Activated CD4-positive, alpha-beta T cell treated with anti-CD3 and anti-CD28 coated beads, Interleukin-2, amount 50 U/mL, for 48 hours (primary cell): ENCODE measurements around the gene ALDH7A1.
"Not testable (repeated sequence)": the region's sequence is repeated elsewhere in the genome, so short reads cannot be mapped to it uniquely, and the experiment has no call there.

Experiments
- DNase-seq, 2 experiments: peaks; one replicate each; pipeline ENCODE4 v3.0.0-alpha.2; 2020

Gene ALDH7A1

DNA sequence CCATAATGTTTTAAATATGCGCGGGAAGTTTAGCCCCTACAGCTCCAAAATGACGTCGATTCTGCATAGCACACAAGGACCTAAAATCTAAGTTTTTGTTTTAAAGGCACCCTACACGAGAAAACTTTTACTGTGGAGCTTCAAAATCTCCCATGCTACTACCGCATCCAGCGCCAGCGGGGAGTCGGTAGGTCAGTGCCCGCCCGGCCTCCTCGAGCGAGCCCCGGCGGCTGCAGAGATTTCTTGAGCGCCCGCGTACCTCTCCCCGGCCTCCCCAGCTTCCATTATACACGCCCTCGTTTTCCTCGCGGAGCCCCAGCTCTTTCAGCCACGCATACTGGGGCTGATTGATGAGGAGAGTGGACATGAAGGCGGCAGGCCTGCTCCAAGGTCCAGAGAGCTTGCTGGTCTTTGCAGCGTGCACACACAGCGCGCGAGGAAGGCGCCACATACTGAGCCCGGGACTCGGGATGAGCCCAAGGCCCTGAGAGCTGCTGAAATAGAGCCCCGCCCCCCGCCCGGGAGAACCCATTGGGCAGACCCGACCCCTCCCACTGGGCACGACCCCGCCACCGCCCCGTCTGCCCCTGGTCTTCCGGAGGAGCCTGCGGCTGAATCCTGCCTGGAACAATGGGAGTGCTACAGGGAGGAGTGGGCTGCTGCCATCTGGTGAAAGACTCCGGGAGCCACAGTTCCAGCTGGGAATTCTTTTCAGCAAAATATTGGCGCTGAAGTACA is at the start of gene ALDH7A1:
ALDH7A1 (minus strand) TSS at position 472 of the 738 bp plus-strand sequence; CDS start at position 451, 21 bp downstream.
- peak; percentile 55 to 68 for DNase-seq

DNA sequence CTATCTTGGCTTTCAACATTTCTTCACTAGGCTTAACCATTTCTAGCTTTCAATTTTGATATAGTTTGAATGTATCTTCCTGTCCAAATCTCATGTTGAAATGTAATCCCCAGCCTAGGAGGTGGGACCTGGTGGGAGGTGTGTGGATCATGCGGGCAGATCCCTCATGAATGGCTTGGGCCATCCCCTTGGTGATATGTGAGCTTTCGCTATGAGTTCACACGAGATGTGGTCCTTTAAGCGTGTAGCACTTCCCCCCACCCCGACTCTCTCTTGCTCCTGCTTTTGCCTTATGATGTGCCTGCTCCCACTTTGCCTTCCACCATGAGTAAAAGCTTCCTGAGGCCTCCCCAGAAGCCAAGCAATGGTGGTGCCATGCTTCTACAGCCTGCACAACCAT is 46.4 kb upstream of the ALDH7A1 start:
- no peak for DNase-seq

DNA sequence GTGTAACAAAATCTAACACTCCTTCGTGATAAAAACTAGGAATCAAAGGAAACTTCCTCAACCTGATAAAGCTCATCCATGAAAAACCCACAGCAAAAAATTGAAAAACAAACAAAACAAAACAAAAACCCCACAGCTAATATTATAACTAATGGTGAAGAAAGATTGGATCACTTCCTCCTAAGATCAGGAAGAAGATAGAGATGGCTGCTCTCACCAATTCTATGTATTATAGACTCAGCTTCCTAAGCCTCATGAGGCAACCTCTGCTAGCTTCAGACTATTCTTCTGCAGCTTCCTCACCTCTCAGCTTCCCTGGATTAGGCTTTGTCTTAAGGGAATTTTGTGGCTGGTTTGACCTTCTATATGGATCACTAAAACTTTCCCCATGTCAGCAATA is 45.8 kb upstream of the ALDH7A1 start:
- no peak for DNase-seq

DNA sequence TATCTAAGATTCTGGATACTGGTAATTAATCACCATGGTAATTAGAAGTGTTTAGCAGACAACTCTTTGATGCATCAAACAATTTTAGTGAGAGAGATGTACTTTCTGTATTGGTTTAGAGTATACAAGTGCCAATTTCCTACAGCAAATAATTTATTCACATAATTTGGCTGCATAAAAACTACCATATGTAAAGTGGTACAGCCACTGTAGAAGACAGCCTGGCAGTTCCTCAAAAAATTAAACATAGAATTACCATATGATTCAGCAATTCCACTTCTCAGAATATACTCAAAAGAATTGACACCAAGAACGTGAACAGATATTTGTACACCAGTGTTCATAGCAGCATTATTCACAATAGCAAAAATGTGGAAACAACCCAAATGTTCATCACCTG is 41.9 kb upstream of the ALDH7A1 start:
- DNase-seq: no peak

DNA sequence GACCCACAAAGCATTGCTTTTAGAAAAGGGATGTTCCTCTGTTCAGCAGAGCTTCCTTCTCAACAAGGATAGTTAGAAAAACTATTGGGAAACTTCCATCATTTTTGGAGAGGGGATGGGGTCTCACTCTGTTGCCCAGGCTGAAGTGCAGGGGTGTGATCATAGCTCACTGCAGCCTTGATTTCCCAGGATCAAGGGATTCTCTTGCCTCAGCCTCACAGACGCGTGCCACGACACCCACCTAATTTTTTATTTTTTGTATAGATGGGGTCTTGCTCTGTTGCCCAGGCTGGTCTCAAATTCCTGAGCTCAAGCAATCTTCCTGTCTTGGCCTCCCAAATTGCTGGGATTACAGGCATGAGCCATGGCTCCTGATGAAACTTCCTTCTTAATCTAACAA is 40.6 kb upstream of the ALDH7A1 start:
- no peak for DNase-seq

DNA sequence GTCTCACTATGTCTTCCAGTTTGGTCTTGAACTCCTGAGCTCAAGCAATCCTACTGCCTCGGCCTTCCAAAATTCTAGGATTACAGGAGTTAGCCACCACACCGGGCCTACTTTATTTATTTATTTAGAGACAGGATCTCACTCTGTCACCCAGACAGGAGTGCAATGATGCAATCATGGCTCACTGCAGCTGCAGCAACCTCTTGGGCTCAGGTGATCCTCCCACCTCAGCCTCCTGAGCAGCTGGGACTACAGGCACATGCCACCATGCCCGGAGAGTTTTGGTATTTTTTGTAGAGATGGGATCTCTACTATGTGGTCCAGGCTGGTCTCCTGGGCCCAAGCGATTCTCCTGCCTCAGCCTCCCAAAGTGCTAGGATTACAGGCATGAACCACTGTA is 38.5 kb upstream of the ALDH7A1 start:
- no peak for DNase-seq

DNA sequence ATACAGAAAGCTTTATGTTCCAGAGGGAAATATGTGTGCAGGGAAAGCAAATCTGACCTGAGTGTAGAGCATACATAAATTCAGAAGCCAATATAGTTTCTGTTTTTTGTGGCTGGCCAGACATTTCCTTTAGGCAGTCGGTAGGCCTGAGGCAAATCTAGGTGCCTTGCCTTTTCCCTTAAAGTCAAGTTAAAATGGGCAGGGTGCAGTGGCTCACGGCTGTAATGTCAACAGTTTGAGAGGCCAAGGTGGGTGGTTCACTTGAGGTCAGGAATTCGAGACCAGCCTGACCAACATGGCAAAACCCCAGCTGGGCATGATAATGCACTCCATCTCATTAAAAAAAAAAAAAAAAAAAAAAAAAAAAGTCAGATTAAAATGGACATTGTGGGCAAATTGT is 36.9 kb upstream of the ALDH7A1 start:
- no peak for DNase-seq

DNA sequence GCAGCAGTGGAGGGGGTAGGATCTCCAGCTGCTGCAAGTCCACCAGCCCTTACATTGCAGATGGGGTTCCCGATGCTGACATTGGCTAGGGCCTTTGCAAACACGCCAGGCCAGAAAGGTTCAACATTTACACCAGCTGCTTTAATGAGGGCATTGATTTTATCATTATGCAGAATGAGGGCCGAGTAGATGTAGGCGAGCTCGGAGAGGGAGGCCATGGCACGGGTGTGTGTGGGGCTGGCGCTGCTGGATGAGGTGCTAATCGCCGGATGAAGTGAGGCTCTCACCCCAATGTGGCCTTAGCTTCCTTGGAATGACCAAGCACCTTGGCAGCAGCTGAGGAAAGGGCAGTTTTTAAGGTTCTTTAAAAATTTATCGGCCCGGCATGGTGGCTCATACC is 33.1 kb upstream of the ALDH7A1 start:
- DNase-seq: no peak

DNA sequence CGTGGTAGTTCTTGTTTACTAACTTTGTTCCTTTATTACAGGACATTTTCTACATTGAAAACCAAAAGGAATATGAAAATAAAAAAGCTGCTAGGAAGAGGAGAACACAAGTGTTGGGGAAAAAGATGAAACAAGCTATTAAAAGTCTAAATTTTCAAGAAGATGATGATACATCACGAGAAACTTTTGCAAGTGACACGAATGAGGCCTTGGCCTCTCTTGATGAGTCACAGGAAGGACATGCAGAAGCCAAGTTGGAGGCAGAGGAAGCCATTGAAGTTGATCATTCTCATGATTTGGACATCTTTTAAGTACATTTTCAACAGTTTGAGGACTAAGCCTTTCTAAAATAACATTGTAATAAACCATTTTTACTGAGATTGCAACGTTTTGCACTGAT is 29.5 kb upstream of the ALDH7A1 start:
- no peak for DNase-seq

DNA sequence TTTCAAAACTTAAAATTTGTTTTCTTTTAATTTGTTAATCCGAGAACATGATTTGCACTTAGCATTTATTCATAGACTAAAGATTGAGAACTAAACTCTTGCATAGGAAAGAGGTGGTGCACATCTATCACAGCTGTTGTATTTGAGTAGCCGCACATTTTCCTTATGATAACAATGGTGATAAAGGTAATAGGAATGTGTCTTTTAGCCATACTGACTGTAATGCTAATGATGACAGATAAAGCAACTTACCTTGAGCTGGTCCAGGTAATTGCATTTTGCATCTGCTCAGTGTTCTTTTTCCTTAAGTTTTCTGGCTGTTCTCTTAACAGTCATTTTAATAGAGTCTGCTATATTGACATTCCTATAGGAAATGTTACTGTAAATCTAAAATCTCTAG is 24.8 kb upstream of the ALDH7A1 start:
- DNase-seq: no peak

DNA sequence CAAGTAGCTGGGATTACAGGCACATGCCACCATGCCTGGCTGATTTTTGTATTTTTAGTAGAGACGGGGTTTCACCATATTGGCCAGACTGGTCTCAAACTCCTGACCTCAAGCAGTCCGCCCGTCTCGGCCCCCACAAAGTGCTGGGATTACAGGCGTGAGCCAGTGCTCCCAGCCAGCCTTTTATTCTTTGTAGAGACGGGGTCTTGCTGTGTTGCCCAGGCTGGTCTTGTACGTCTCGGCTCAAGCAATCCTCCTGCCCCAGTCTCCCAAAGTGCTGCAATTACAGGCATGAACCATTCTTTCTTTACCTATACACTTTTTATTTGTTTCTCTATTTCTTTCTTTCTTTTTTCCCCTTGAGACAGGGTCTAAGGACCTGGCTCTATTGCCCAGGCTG is 22.6 kb upstream of the ALDH7A1 start:
- DNase-seq: not testable (repeated sequence)

DNA sequence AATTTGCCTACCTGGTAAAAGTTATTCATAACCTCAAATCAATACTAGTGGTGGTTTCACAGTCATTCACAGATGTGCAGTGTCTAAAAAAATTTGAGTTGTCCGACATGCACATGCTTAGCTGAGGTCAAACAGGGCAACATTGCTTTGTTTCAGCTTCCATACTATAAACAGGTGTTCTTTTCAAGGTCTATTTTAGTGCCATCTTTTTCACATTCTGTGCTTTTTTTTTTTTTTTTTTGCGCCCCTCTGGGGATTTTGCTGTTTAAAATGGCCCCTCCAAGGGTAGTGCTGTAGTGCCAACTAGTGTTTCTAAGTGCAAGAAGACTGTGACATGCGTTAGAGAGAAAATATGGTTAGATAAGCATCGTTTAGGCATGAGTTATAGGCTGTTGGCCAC is 20.3 kb upstream of the ALDH7A1 start:
- DNase-seq: no peak

DNA sequence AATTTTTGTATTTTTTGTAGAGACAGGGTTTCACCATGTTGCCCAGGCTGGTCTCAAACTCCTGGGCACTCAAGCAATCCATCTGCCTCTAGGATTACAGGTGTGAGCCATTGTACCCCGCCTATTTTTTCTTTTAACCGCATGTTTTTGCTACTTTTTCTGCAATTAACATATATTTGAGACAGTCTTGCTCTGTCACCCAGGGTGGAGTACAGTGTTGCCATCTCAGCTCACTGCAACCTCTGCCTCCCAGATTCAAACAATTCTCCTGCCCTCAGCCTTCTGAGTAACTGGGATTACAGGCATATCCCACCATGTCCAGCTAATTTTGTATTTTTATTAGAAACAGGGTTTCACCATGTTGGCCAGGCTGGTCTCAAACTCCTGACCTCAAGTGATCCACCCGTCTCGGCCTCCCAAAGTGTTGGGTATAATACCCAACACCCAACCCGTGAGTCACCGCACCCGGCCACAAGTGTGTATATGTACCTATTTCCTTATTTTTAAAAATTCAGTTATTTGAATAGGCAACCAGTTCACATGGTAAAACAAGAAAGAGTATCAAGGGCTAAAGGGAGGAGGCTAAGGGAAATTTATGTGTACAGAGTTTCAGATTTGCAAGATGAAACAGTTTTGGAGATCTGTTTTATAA is 19.0 kb upstream of the ALDH7A1 start:
- no peak for DNase-seq

DNA sequence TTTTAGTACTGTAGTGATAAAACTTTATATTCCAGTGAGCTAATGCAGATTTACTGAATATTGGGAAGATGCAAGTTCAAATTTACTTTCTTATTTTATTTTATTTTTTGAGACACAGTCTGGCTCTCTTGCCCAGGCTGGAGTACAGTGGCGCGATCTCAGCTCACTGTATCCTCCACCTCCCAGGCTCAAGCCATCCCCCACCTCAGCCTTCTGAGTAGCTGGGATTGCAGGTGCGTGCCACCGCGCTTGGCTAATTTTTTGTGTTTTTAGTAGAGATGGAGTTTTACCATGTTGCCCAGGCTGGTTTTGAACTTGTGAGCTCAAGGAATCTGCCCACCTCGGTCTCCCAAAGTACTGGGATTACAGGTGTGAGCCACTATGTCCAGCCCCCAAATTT is 15.6 kb upstream of the ALDH7A1 start:
- no peak for DNase-seq

DNA sequence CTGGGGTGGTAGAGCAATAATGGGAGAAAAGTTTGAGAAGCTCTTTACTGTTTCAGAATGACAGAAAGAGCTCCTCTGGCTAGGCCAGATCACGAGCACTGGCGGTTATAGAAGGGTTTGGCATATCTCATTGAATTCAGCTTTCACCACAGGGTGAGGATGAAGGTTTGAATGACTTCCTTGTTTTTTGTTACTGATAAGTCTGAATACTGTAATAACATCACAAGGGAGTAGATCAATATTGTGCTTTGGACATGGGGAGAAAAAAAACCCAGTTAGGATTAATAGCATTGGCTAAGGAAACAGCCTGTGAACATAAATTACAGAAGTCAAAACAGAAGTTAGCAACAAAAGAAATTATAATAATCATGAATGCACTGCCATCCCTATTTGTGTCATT is 15.1 kb upstream of the ALDH7A1 start:
- no peak for DNase-seq

DNA sequence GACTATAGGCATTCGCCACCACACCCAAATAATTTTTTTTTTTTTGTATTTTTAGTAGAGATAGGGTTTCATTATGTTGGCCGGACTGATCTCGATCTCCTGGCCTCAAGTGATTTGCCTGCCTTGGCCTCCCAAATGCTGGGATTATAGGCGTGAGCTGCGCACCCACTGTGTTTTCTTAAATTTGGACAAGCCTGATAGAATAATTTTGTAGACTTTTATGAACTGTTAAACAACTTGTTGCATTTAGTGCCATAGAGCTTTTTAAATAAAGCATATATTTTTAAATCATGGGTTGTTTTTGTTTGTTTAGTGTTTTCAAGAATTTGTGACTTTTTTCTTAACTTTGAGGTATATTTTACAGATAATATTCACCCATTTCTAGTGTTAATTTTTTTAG is 10.5 kb upstream of the ALDH7A1 start:
- DNase-seq: no peak

DNA sequence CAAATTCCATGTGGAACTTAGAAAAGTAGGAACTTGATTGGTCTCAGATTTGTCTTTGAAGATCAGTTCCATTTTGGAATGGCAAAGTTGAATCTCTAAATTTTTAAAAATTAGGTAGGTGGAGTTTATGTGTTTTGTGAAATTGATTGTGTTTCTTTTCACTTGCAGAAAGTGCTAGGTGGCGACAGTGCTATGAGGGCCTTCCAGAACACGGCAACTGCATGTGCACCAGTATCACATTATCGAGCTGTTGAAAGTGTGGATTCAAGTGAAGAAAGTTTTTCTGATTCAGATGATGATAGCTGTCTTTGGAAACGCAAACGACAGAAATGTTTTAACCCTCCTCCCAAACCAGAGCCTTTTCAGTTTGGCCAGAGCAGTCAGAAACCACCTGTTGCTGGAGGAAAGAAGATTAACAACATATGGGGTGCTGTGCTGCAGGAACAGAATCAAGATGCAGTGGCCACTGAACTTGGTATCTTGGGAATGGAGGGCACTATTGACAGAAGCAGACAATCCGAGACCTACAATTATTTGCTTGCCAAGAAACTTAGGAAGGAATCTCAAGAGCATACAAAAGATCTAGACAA is 8.5 kb upstream of the ALDH7A1 start:
- DNase-seq: no peak

DNA sequence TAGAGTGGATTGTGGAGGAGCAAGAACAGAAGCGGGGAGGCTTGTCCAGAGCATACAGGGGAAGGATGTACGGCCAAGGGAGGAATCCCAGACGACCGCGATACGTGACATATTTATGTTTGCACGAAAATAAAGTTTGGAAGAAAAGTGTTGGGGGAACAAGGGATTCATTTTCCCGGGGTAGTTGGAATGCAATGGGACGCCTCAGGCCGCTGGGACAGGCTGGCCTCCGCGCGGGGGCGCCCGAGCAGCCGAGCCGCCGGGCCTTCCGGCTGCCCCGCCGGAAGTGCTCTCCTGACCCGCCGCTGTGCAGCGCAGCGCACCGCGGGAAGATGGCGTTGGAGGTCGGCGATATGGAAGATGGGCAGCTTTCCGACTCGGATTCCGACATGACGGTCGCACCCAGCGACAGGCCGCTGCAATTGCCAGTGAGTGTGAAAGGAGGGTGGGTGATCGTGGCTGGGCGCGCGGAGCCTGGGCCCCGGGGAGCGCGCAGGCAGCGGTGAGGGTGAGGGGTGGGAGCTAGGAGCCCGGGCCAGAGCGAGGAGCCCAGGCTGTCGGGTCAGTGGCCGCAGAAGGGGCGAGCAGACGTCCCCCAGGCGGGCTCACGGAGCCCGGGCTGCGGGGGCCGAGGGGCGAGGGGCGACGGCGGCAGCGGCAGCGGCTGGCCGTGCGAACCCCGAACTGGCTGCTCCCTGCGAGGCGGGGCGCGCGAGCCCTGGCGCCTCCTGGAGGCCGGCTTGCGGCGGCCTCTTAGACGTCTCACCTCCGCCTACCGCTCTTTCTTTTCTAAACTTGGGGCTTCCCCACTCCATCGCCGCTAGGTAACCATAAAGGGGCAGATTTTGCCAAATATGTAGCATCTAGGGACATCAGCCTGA is 5.9 kb upstream of the ALDH7A1 start, which contains the start of gene PHAX:
PHAX (plus strand) TSS at position 317 of the 881 bp plus-strand sequence; CDS start at position 333, 16 bp downstream.
- peak; percentile 73 to 78 for DNase-seq

DNA sequence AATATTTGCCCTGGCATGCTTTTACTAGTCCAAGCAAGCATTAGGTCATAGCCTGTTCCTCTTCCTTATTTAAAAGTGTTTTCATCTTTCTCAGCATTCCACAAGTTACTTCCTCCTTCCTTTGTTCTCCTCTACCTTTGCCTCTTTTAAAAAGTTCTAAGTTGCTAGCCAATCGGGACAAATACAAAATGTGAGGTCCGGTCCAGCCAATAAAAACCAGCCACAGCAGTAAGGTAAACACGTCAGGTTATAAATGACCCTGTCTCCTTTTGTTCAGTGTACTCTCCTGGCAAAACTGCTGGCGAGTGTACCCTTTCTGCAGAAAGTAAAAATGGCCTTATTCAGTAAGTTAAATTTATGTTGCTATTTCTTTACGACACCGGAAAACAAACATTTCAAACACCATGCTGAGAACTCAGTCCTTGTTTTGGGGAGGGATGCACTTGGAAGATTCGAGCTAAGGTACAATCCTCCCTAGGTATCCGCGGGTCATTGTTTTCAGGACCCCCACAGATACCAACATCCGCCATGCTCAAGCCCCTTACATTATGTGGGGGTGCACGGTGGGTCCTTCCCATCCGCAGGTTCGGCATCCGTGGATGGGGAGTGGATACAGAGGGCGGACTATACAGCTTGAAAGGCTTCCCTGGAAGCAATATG is 5.1 kb upstream of the ALDH7A1 start:
- not testable (repeated sequence) for DNase-seq

DNA sequence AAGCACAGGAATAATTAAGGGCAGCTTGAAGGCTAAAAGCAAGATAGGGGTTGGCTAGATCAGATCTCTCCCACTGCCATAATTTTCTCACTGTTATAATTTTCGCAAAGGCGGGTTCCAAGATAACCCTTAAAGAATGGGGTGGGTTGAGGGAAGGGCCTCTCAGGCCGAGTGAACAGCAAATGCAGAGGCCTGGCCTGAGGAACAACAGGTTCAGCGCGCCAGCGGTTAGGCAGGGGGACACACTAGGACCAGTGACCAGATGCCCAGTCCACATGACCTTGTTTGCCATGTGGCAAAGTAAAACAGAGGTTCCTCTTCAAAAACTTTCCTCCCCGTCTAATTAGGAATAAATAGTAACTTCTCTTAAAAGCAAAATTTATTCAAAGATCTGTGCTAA is 4.5 kb upstream of the ALDH7A1 start:
- DNase-seq: no peak

DNA sequence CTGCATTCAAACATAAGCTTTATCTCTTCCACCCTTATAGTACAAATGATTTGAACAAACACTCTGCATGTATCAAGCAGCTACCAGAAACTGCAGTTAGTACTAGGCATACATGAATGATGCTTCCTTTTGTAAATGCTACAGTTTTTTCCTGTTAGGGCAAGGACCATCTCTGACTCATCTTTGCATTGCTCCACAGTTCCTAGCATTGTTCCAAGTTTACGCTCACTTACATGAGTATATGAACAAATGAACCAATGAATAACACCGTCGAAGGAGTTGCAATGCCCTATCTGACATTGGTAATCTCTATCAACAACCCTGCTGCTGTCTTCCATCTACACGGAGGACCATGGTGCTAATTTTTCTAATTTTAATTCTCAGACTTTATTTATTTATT is 2.1 kb upstream of the ALDH7A1 start:
- DNase-seq: no peak

DNA sequence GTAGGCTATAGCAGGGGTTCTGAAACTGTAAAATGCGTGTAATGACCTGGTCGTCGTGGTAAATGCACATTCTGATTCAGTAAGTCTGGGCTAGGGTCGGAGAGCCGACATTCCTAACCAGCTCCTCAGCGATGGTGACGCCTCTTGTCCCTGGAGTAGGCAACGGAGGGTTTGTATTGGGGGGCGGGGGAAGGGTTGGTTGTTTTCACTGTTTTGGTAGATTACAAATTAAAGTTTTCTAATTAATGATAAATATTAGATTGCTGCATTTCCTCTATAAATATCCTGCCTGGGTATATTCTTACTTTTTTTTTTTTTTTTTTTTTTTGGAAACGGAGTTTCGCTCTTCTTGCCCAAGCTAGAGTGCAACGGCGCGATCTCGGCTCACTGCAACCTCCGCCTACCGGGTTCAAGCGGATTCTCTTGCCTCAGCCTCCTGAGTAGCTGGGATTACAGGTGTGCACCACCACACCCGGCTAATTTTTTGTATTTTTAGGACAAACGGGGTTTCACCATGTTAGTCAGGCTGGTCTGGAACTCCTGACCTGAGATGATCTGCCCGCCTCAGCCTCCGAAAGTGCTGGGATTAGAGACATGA is 566 bp upstream of the ALDH7A1 start:
- DNase-seq: no peak
